ENCODE data around the gene SNX12. TPM values are rescaled to one million over a fixed set of nuclear protein-coding genes. Genes with fewer than 3 reads are reported as not detected.

Gene SNX12
- total and polyA plus RNA-seq, 12 donors = 25.4 to 101 (median 76.3) TPM

GRCh38 chrX:71096760-71097032 lies 28.6 kb upstream of the SNX12 start:
- no peaks in the 10 kb centered on the region for H3K9me3 ChIP-seq (replicated peaks in 1 of 3)
- TF ChIP-seq CTCF (IDR thresholded peaks at IDR 0.05) (no peak), POLR2A (IDR thresholded peaks at IDR 0.05) (no peak)
- no peaks in the 10 kb centered on the region for H3K27me3 ChIP-seq
- no peaks in the 10 kb centered on the region for H3K36me3 ChIP-seq (replicated peaks in 1 of 2)
- DNase-seq = no peak
- intact Hi-C loops (cut with DNase I) = no loop called here
- H3K4me1 ChIP-seq (replicated peaks in 1 of 2) = peaks cover 0 to 10% of the 10 kb centered on the region in 2 donors
- WGBS, 4 donors = 4 to 42% (median 34%) methylated on average over 4 to 9 of the region's 9 CpGs; no CpG with 5 or more reads in 1 of the 4 donors
- H3K4me3 ChIP-seq = peak overlapping the region in 3 of 4 donors; percentile 6 to 57 (median 37)
- peak overlapping the region in 1 of 5 donors; percentile 3 for H3K27ac ChIP-seq

- Histone ChIP-seq H3K27me3 (no peaks in the 10 kb centered on the region), H3K9me3 (replicated peaks in 1 of 3) (no peaks in the 10 kb centered on the region), H3K27ac (peak overlapping the region in 3 of 5 donors; percentile 21 to 75 (median 38)), H3K36me3 (replicated peaks in 1 of 2) (no peaks in the 10 kb centered on the region), H3K4me1 (replicated peaks in 1 of 2) (peaks cover 0 to 10% of the 10 kb centered on the region in 2 donors), H3K4me3 (peak overlapping the region in 3 of 4 donors; percentile 37 to 57 (median 48))
- intact Hi-C loops (cut with DNase I) = no loop called here
- peak in 1 of 2 donors; percentile 68 for TF ChIP-seq POLR2A (IDR thresholded peaks at IDR 0.05)
- no peak for TF ChIP-seq CTCF (IDR thresholded peaks at IDR 0.05)
- DNase-seq = peak in 1 of 7 donors; percentile 75
- 0 to 24% (median 11%) methylated on average over 2 to 46 of the region's 46 CpGs for WGBS, 4 donors
Measured at GRCh38 chrX:71095981-71096759, 28.0 kb upstream of the SNX12 start.

GRCh38 chrX:71095555-71095980 lies 27.4 kb upstream of the SNX12 start, which contains the start of gene FOXO4:
Gene FOXO4 (plus strand): TSS chrX:71095851. CDS start chrX:71096529, 678 bp downstream.
- peak; percentile 90 to 95 (median 93) for DNase-seq

More at GRCh38 chrX:71095555-71095980, 27.4 kb upstream of the SNX12 start, which contains the start of gene FOXO4:
- peak within 1 kb of the TSS in 3 of 5 donors; percentile 21 to 75 (median 38) for H3K27ac ChIP-seq
- peak within 1 kb of the TSS in 3 of 4 donors; percentile 37 to 57 (median 48) for H3K4me3 ChIP-seq
- intact Hi-C loops (cut with DNase I) = no loop called here
- peaks cover 0 to 10% of the 10 kb centered on the region in 2 donors for H3K4me1 ChIP-seq (replicated peaks in 1 of 2)
- 0 to 20% (median 4%) methylated on average over 6 to 29 of the region's 29 CpGs for WGBS, 4 donors
- no peaks in the 10 kb centered on the region for H3K9me3 ChIP-seq (replicated peaks in 1 of 3)
- H3K36me3 ChIP-seq (replicated peaks in 1 of 2) = no peaks in the 10 kb centered on the region
- TF ChIP-seq CTCF (IDR thresholded peaks at IDR 0.05) (no peak), POLR2A (IDR thresholded peaks at IDR 0.05) (no peak)
- H3K27me3 ChIP-seq = no peaks in the 10 kb centered on the region

Data from adrenal gland (tissue), 12 donors.